Measurements from ENCODE around the gene WDR81.
"Not testable (repeated sequence)": the region's sequence is repeated elsewhere in the genome, so short reads cannot be mapped to it uniquely, and the experiment has no call there.

Gene WDR81

DNA sequence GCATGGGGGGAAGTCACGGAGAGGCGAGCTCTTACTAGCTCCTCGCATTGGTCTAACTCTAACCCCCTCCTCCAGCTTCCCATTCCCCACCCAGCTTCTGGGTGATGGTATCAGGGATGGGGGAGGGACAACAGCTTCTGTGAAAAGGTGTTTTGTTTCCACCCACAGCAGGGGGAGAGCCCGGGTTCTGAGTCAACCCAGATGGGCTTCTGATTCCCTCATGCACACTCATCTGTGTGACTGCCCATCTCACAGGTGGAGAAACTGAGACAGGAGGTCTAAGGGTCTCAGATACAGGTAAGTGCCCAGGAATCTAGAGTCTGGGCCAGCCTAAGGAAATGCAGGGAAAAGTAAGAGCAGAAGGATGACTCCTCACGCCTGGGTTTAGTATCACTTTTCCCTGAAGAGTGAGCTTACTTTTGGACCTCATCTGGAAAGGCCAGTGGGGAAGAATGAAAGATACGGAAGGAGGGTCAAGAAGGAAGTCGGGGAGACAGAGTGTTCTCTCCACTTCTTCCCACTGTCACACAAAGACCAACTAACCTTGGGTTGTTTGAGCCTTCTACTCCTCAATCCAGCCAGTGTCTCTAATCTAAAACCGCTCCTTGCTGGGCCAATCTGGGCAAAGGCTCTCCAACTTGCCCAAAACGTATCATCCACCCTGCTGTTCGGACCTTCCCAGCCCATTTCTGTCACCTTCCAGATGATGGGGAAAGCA, 11.2 kb upstream of the WDR81 start:
- DNase-seq (ENCODE audit: low read depth): no peak

DNA sequence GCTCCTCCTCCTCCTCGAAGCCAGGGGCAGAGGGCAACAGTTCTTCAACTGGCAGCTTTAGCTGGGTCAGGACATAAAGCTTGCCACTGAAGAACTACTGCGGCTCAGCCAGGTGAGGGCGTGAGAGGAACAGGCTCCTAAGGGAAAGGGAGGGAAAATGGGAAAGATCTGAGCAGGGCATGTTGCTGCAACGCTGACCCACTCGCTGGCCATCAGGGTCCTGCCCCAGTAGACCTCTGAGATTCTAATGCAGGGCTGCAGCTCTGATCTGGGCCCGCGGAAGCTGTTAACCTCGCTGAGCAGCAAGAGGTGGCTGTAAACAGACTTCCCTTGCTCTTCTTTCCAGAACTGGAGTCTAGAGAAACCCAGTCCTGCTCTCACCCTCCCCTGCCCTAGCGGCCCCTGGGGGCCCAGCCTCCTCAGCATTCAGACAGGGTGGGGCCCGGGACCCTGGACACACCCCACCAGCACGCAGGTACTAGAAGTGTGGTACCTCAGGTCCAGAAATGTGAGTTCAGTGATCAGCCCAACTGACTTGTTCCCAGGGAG, 10.6 kb upstream of the WDR81 start:
- no peak for DNase-seq (ENCODE audit: low read depth)

DNA sequence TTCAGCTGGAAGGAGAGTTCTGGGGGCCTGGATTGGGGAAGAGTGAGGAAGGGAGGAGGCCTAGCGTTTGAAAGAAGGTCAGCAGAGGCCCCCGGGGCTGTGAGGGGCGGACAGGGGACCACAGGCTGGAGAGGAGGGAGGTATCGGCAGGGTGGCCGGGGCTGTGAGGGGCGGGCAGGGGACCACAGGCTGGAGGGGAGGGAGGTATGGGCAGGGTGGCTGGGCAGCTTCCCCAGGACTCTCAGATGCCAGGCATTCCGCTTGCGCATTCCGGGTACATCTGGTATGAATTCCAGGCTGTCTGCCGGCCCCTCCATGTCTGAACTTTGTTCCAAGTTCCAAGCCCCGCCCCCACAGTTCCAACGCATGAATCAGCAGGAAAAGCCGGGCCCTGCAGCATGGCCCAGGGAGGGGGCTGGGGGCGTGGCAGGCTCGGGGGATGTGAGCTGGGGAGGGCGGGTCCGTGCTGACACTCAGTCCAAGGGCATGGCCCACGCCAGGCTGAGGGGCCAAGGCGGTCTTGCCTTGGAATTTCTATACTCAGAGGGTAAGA, 10.0 kb upstream of the WDR81 start:
- DNase-seq (ENCODE audit: low read depth): no peak

DNA sequence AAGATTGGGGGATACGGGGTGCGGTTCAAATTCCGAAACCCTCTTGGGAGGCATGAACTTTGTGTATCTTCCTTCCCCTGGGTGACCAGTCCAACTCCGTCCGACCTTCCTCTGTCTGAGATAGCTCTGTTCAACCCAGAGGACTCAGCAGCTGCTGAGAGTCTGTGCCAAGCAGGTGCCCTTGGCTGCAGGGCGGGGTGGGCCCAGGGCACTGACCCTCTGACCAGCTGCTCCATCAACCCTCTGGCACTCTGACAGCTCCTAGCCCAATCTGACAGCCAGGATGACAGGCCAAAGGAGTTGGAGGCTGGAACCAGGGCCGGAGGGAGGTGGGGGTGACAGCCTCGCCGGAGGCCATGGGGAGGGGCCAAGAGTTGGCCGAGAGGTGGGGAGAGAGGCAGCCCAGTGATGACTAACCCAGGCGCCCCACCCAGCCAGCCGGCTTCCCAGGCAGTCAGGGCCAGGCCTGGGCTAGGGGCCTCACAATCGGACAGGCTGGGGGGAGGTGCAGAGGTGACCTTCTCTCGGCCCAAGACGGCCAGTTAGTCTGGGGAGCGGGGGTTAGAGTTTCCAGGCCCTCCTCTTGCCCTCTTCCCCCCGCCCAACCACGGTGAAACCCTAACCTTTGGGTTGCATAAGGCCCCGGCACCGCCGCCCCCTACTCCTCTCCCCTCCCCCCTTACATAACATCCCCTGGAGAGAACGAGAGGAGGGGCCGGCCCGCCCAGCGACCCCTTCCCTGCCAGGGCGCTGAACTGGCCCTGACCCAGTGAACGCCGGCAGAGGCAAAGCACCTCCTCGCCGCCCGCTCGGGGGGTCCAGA, 9.3 kb upstream of the WDR81 start:
- DNase-seq (ENCODE audit: low read depth): no peak

DNA sequence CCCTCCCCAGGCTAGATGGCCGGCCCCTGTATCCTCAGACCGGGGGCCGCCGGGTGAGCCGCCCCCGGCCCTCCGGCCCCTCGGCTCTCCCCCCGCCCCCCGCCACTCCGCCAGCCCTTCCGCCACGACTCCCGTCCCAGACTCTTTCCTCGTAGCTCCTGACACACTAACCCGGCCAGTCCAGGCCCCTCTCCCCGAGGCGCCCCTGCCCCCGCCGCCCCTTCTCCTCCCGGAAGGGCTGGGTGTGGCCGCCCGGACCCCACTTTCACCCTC, 8.8 kb upstream of the WDR81 start:
- DNase-seq (ENCODE audit: low read depth): no peak

GRCh38 chr17:1716076-1716911, 8.2 kb upstream of the WDR81 start:
- peak; percentile 98 for DNase-seq (ENCODE audit: low read depth)

- DNase-seq (ENCODE audit: low read depth): peak; percentile 54
Measured at GRCh38 chr17:1716912-1717695, 7.4 kb upstream of the WDR81 start.

DNA sequence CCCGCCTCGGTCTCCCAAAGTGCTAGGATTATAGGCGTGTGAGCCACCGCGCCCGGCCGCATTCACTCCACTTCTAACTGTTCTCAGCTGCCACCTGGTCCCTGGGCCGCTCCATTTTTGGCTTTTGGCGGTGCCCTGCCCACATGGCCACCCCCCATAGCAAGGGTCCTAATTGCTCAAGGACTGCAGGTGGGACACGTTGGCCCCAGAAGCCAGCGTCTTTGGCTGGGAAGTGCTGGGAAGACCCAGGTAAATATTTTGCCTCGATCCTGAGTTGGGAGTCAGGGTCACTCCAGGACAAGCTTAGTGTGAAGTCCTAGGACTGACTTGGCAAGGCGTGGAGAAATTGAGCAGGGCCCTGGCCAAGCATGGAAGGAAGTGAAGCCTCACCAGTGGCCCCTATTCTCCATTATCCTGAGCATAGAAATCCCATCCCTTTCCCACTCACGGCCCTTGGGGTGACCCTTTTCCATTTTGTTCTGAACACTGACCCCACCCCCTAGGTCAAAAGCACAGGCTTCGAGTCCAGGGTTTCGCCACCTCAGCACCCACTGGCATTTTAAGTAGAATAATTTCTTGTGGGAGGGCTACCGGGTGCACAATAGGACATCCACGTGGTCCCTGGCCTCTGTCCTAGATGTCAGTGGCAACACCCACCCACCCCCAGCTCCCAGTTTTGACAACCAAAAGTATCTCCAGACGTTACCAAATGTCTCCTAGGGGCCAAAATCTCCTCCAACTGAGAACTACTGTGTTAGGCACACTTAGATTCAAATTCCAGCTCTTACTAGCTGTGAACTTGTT, 5.9 kb upstream of the WDR81 start:
- DNase-seq (ENCODE audit: low read depth): no peak

DNA sequence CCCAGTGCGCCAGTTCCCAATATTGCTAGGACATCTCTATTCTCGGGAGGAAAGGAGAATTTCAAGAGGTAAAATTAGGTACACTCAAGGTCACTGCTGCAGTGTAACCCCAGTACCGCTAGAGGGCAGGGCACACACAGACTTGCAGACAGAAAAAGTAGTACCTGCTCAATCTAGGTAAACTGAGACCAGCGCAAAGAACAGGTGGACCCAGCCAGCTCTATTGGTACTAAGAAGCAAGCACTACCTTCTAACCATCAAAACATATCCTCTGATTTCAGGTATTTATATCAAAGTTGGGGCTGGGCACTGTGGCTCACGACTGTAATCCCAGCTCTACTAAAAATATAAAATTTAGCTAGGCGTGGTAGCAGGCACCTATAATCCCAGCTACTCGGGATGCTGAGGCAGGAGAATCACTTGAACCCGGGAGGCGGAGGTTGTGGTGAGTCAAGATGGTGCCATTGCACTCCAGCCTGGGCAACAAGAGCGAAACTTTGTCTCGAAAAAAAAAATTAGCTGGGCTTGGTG, 3.6 kb upstream of the WDR81 start:
- peak; percentile 63 for DNase-seq (ENCODE audit: low read depth)

GRCh38 chr17:1722022-1722421, 2.5 kb upstream of the WDR81 start:
- DNase-seq (ENCODE audit: low read depth): not testable (repeated sequence)

DNA sequence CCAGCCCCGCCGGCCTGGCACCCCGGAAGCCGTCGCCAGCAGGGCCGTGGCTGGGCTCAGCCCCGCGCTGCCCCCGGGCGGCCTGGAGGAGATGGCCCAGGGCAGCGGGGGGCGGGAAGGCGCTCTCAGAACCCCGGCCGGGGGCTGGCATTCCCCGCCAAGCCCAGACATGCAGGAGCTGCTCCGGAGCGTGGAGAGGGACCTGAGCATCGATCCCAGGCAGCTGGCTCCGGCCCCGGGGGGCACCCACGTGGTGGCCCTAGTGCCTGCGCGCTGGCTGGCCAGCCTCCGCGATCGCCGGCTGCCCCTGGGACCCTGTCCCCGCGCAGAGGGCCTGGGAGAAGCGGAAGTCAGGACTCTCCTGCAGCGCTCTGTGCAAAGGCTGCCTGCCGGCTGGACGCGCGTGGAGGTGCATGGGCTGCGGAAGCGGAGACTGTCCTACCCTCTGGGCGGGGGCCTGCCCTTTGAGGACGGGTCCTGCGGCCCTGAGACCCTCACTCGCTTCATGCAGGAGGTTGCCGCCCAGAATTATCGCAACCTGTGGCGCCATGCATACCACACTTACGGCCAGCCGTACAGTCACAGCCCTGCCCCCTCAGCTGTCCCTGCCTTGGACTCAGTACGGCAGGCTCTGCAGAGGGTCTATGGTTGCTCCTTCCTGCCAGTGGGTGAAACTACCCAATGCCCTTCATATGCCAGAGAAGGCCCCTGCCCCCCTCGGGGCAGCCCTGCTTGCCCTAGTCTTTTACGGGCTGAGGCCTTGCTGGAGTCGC, 551 bp downstream of the WDR81 start:
- DNase-seq (ENCODE audit: low read depth): no peak

GRCh38 chr17:1725642-1726511, 1.4 kb downstream of the WDR81 start:
- no peak for DNase-seq (ENCODE audit: low read depth)

GRCh38 chr17:1726626-1727257, 2.2 kb downstream of the WDR81 start:
- no peak for DNase-seq (ENCODE audit: low read depth)

GRCh38 chr17:1727258-1727789, 2.8 kb downstream of the WDR81 start:
- DNase-seq (ENCODE audit: low read depth): no peak

- no peak for DNase-seq (ENCODE audit: low read depth)
Measured at GRCh38 chr17:1727876-1728630, 3.5 kb downstream of the WDR81 start.

DNA sequence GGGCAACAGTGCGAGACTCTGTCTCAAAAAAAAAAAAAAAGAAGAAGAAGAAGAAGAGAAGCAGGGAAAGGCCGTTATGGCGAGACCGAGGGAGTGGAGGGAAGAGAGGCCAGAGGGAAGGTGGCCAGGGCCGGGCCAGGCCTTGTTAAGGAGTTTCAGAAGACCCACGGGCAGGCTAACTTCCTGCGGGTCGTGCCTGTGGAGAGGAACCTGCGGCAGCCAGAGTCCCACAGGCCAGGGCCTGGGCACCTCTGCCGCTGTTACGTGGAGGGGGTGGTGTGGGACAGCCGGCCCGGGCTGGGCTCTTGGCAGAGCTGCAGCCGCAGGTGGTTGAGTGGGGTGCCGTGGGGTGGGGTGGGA, 5.4 kb downstream of the WDR81 start:
- no peak for DNase-seq (ENCODE audit: low read depth)
